GM12878 (cell line): ENCODE data around the gene KEL. TPM values are rescaled to one million over a fixed set of nuclear protein-coding genes. Genes with fewer than 3 reads are reported as not detected.

Experiments used
- ATAC-seq: fragments of 200-7000 bp; cut with Tn5 transposase; 3 replicates; pipeline ENCODE4 v1.9.1; 2020; ENCODE audit warnings: mild to moderate bottlenecking, moderate library complexity
- BruUV-seq: library from RNA; stranded (reverse); fragments of 400-500 nt; replicated peaks from 2 replicates; lab custom pipeline; 2021; lab: Mats Ljungman, UMichigan
- CTCF ChIA-PET: fragments of 300-600 bp; sonication (Branson Sonifier 250); formaldehyde crosslinking; extraction: SDS; loops from one replicate; lab custom pipeline; 2021; ENCODE audit warnings: inconsistent platforms; lab: Yijun Ruan, JAX
- POLR2A ChIA-PET: fragments of 350-600 bp; formaldehyde crosslinking; extraction: SDS; loops from one replicate; lab custom pipeline; 2021; ENCODE audit warnings: inconsistent platforms; lab: Charles Lee
- RAD21 ChIA-PET: fragments of 300-600 bp; sonication (Branson Sonifier 250); formaldehyde crosslinking; loops from one replicate; lab custom pipeline; 2023; ENCODE audit warnings: antibody characterized with exemption; ENCODE audit not compliant: unreplicated experiment; lab: Charles Lee
- SMC1A ChIA-PET: fragments of 300-600 bp; sonication (Branson Sonifier 250); formaldehyde crosslinking; loops from one replicate; lab custom pipeline; 2023; ENCODE audit not compliant: unreplicated experiment, uncharacterized antibody; lab: Charles Lee
- DNase-seq: peaks from one replicate; pipeline ENCODE4 v3.0.0-alpha.2; 2011; ENCODE audit warnings: low read depth, low spot score
- FAIRE-seq: peaks from 3 replicates; lab custom pipeline; 2011; peaks lifted over from hg19 to GRCh38; lab: Jason Lieb, UNC
- H2AFZ ChIP-seq: 2 replicates; pipeline ENCODE4 v1.6.0; 2011; ENCODE audit warnings: low read depth, low read length, control low read depth; ENCODE audit not compliant: control insufficient read depth
- H3K27ac ChIP-seq: 2 replicates; pipeline ENCODE4 v1.5.1; 2011; ENCODE audit warnings: control low read depth; ENCODE audit not compliant: control insufficient read depth, insufficient read depth
- H3K27me3 ChIP-seq, 2 experiments: replicated peaks in 1 of 2; 2 replicates each; pipeline versions ENCODE4 v1.6.0 to v1.6.1; 2011; ENCODE audit warnings: low read length in 1 of 2; ENCODE audit not compliant: control insufficient read depth in 2 of 2, insufficient read depth in 2 of 2
- H3K36me3 ChIP-seq, 2 experiments: 2 replicates each; pipeline ENCODE4 v1.5.1; 2011; ENCODE audit warnings: low read length in 1 of 2; ENCODE audit not compliant: control insufficient read depth in 2 of 2, insufficient read depth in 2 of 2
- H3K4me1 ChIP-seq: 2 replicates; pipeline ENCODE4 v1.6.1; 2011; ENCODE audit warnings: mild to moderate bottlenecking, low read length, moderate library complexity, mixed read lengths; ENCODE audit not compliant: control insufficient read depth, insufficient read depth
- H3K4me2 ChIP-seq: 2 replicates; pipeline ENCODE4 v1.6.0; 2011; ENCODE audit warnings: control low read depth; ENCODE audit not compliant: control insufficient read depth, insufficient read depth
- H3K4me3 ChIP-seq: fragments of 200-600 bp; sonication (generic); 2 replicates; pipeline ENCODE4 v1.5.1; 2016
- H3K79me2 ChIP-seq: 2 replicates; pipeline ENCODE4 v1.6.0; 2011; ENCODE audit warnings: low read length; ENCODE audit not compliant: control insufficient read depth, insufficient read depth
- H3K9ac ChIP-seq: 2 replicates; pipeline ENCODE4 v1.8.0; 2011; ENCODE audit warnings: low read length, control low read depth, mixed read lengths; ENCODE audit not compliant: control insufficient read depth, insufficient read depth
- H3K9me3 ChIP-seq: replicated peaks from 3 replicates; pipeline ENCODE4 v1.5.1; 2011; ENCODE audit warnings: mild to moderate bottlenecking, low read length; ENCODE audit not compliant: control insufficient read depth, insufficient read depth
- H4K20me1 ChIP-seq: 2 replicates; pipeline ENCODE4 v1.6.0; 2011; ENCODE audit not compliant: control insufficient read depth, insufficient read depth
- CBX5 ChIP-seq: sonication (generic); IDR thresholded peaks from 2 replicates; pipeline ENCODE4 v1.6.1; 2016; ENCODE audit warnings: low read depth, moderate library complexity, mild to moderate bottlenecking, inconsistent platforms
- FOS ChIP-seq: IDR thresholded peaks from 3 replicates; pipeline ENCODE4 v1.6.1; 2011; ENCODE audit warnings: borderline replicate concordance; ENCODE audit not compliant: insufficient read length; ENCODE audit errors: extremely low read depth
- JUND ChIP-seq: IDR thresholded peaks from 2 replicates; pipeline ENCODE4 v1.6.1; 2012; ENCODE audit warnings: low read depth, mild to moderate bottlenecking, low read length, improper control_type of control experiment, moderate library complexity
- NR2F1 ChIP-seq: fragments of 450-650 bp; conservative IDR thresholded peaks from 2 replicates; pipeline ENCODE4 v1.6.1; 2017; ENCODE audit warnings: mild to moderate bottlenecking
- POU2F2 ChIP-seq: IDR thresholded peaks from 3 replicates; pipeline ENCODE4 v1.6.1; 2011; ENCODE audit warnings: low read depth, mild to moderate bottlenecking, low read length, borderline replicate concordance
- RB1 ChIP-seq: fragments of 450-650 bp; formaldehyde crosslinking; IDR thresholded peaks from 2 replicates; pipeline ENCODE4 v1.6.1; 2017; ENCODE audit warnings: mild to moderate bottlenecking, borderline replicate concordance
- SREBF1 ChIP-seq: IDR thresholded peaks from 2 replicates; pipeline ENCODE4 v1.6.1; 2012; ENCODE audit warnings: mild to moderate bottlenecking, low read length
- TCF3 ChIP-seq: IDR thresholded peaks from 2 replicates; pipeline ENCODE4 v1.6.1; 2012; ENCODE audit warnings: low read depth, mild to moderate bottlenecking, low read length, borderline replicate concordance; ENCODE audit not compliant: insufficient read depth
- WGBS: methylation state at CpG from one replicate; pipeline ENCODE4 v1.1.6; 2016; ENCODE audit warnings: low lambda C conversion rate; ENCODE audit not compliant: insufficient replicate concordance, insufficient coverage; ENCODE audit errors: missing lambda C conversion rate; 5-methylcytosine and 5-hydroxymethylcytosine counted together
- in situ Hi-C: fragments of 300-500 bp; cut with MboI; formaldehyde crosslinking; loops from 9 replicates; pipeline ENCODE4 v1.14.3; 2018; ENCODE audit warnings: mixed read lengths
- intact Hi-C: fragments of 100-400 bp; cut with micrococcal nuclease; formaldehyde crosslinking; loops from one replicate; pipeline ENCODE4 v1.14.2; 2022; ENCODE audit not compliant: unreplicated experiment
- polyA plus RNA-seq, 11 experiments: library from polyadenylated mRNA; depleted of rRNA in 4 of 11; unstranded in 6 of 11; stranded (reverse) in 5 of 11; fragments of >200 nt; fragmentation: Nextera tagmentation in 4 of 11; fragmentation: Illumina TruSeq in 1 of 11; extraction: Ambion mirVana in 4 of 11; extraction: Trizol in 1 of 11; gene quantifications; 1 replicate in 1 of 11; 2 replicates in 10 of 11; pipeline versions ENCODE4 v1.2.1 to v1.2.3, GENCODE V29; 2011 to 2016; ENCODE audit warnings: inconsistent platforms in 2 of 11, missing spikeins in 2 of 11, low read depth in 1 of 11
- total RNA-seq, 4 experiments: library from RNA; depleted of rRNA in 3 of 4; stranded (reverse); fragments of >200 nt in 3 of 4; fragmentation: Illumina TruSeq in 1 of 4; extraction: Trizol in 1 of 4; gene quantifications; 2 replicates each; pipeline versions ENCODE4 v1.2.1 to v1.2.3, GENCODE V29; 2013 to 2021
- TF ChIP-seq, protein P1 (sequence below): IDR thresholded peaks from 2 replicates; pipeline ENCODE4 v1.6.1; 2012; ENCODE audit warnings: low read depth, low read length, improper control_type of control experiment
- TF ChIP-seq, protein P2 (sequence below): fragments of 450-650 bp; IDR thresholded peaks from 2 replicates; pipeline ENCODE4 v1.6.1; 2017; ENCODE audit warnings: mild to moderate bottlenecking, moderate library complexity

KEL gene
- total and polyA plus RNA-seq, 10 of the 15 experiments (the other 5 are each of a cell fraction or from before 2014, with no cell fraction given) = 0.10 to 0.73 (median 0.23) TPM; not detected in 2

- FAIRE-seq = no peak
- CTCF ChIA-PET = interaction anchor here (0.8 to 1.7 kb wide), 8 partner anchors 10 to 304 kb away, joined by 3 to 6 read pairs (median 4); no protein-coding TSS in a partner anchor
- 15% methylated on average over 2 of the region's 2 CpGs for WGBS
Observed at GRCh38 chr7:142910481-142910880, 51.7 kb downstream of the KEL start.

More at GRCh38 chr7:142910481-142910880, 51.7 kb downstream of the KEL start:
- BruUV-seq = no TSS peak
- Histone ChIP-seq H3K9me3 (no peaks in the 10 kb centered on the region), H3K4me3 (no peak overlapping the region), H3K9ac (no peak overlapping the region), H3K4me2 (no peak overlapping the region), H3K27me3 (peaks cover 0 to 2% of the 10 kb centered on the region in 2 experiments; a peak in 2 of 4 replicates), H3K4me1 (no peaks in the 10 kb centered on the region), H3K36me3 (no peaks in the 10 kb centered on the region), H2AFZ (no peak overlapping the region)
- in situ Hi-C loops = no loop called here
- ChIA-PET SMC1A (interaction anchor here (0.8 to 1.2 kb wide), 4 partner anchors 59 to 309 kb away, joined by 3 to 4 read pairs (median 3); no protein-coding TSS in a partner anchor), RAD21 (no interaction called here)
- intact Hi-C loops = no loop called here
- no peak for DNase-seq
- no peak for ATAC-seq
- TF ChIP-seq SREBF1 (no peak), CBX5 (no peak), JUND (no peak), FOS (no peak), RB1 (no peak), TCF3 (no peak), POU2F2 (no peak), NR2F1 (no peak)
- TF ChIP-seq, protein P1, sequence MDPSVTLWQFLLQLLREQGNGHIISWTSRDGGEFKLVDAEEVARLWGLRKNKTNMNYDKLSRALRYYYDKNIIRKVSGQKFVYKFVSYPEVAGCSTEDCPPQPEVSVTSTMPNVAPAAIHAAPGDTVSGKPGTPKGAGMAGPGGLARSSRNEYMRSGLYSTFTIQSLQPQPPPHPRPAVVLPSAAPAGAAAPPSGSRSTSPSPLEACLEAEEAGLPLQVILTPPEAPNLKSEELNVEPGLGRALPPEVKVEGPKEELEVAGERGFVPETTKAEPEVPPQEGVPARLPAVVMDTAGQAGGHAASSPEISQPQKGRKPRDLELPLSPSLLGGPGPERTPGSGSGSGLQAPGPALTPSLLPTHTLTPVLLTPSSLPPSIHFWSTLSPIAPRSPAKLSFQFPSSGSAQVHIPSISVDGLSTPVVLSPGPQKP = no peak
- TF ChIP-seq, protein P2, sequence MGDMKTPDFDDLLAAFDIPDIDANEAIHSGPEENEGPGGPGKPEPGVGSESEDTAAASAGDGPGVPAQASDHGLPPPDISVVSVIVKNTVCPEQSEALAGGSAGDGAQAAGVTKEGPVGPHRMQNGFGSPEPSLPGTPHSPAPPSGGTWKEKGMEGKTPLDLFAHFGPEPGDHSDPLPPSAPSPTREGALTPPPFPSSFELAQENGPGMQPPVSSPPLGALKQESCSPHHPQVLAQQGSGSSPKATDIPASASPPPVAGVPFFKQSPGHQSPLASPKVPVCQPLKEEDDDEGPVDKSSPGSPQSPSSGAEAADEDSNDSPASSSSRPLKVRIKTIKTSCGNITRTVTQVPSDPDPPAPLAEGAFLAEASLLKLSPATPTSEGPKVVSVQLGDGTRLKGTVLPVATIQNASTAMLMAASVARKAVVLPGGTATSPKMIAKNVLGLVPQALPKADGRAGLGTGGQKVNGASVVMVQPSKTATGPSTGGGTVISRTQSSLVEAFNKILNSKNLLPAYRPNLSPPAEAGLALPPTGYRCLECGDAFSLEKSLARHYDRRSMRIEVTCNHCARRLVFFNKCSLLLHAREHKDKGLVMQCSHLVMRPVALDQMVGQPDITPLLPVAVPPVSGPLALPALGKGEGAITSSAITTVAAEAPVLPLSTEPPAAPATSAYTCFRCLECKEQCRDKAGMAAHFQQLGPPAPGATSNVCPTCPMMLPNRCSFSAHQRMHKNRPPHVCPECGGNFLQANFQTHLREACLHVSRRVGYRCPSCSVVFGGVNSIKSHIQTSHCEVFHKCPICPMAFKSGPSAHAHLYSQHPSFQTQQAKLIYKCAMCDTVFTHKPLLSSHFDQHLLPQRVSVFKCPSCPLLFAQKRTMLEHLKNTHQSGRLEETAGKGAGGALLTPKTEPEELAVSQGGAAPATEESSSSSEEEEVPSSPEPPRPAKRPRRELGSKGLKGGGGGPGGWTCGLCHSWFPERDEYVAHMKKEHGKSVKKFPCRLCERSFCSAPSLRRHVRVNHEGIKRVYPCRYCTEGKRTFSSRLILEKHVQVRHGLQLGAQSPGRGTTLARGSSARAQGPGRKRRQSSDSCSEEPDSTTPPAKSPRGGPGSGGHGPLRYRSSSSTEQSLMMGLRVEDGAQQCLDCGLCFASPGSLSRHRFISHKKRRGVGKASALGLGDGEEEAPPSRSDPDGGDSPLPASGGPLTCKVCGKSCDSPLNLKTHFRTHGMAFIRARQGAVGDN = no peak
- TF ChIP-seq, all 136 proteins: peak for 0
- Histone ChIP-seq H4K20me1 (no peaks in the 10 kb centered on the region), H3K27ac (no peak overlapping the region), H3K79me2 (no peaks in the 10 kb centered on the region)
- POLR2A ChIA-PET = no interaction called here
